ENCODE results near the gene HSDL1. TPM values are rescaled to one million over a fixed set of nuclear protein-coding genes. Genes with fewer than 3 reads are reported as not detected.
"Not testable (repeated sequence)": the region's sequence is repeated elsewhere in the genome, so short reads cannot be mapped to it uniquely, and the experiment has no call there.

HSDL1 gene
- polyA plus RNA-seq, 4 donors, result 7.1 to 18.7 (median 10.4) TPM

DNA sequence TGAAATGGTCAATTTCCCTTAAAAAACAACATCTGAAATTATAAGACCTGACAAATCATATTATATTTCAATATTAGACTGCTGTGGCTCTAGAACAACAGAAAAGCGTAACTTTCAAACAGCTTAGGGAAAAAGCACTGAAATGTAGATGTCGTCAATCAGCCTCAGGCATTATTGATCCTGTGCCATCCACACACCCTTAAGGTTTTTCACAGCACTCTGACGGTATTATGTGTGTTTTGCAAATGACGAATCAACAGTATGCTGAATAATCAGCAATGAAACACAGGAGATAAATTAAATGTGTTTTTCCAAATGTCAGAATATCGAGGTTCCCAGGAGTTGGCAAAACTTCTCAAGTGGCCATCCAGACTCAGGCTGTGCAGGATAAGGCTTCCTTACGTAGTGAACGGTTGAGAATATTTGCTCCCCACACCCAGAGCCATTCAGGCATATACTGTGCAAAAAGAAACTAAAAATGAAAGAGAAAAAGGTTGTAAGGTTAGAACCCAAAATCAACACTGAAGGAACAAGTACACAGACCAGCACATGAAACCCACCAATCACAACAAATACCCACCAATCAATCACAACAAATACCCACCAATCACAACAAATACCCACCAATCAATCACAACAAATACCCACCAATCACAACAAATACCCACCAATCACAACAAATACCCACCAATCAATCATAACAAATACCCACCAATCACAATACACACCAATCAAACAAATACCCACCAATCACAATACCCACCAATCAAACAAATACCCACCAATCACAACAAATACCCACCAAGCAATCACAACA, 20.5 kb downstream of the HSDL1 start:
- H3K4me1 ChIP-seq (ENCODE audit: control insufficient read depth in 3 of 3, insufficient read depth in 2 of 3, low read depth in 1 of 3, low read length in 2 of 3), result no peaks in the 10 kb centered on the region
- 82 to 90% (median 89%) methylated on average over 7 of the region's 7 CpGs for WGBS, 3 donors
- no peaks in the 10 kb centered on the region for H3K9me3 ChIP-seq (ENCODE audit: control insufficient read depth in 2 of 2, insufficient read depth in 1 of 2, low read depth in 1 of 2, low read length in 1 of 2)
- FAIRE-seq, result no peak
- DNase-seq, result no peak
- H3K27me3 ChIP-seq (ENCODE audit: control insufficient read depth in 3 of 3, insufficient read depth in 3 of 3, low read length in 3 of 3), result no peaks in the 10 kb centered on the region
- H3K36me3 ChIP-seq (ENCODE audit: control insufficient read depth in 3 of 3, insufficient read depth in 2 of 3, low read depth in 1 of 3, low read length in 3 of 3), result peaks cover 0 to 21% (median 0%) of the 10 kb centered on the region in 3 donors
- no peak overlapping the region for H3K4me3 ChIP-seq (ENCODE audit: low read depth in 1 of 3, low read length in 3 of 3)
- no peak overlapping the region for H3K27ac ChIP-seq (ENCODE audit: low read depth in 1 of 3, low read length in 2 of 3)

DNA sequence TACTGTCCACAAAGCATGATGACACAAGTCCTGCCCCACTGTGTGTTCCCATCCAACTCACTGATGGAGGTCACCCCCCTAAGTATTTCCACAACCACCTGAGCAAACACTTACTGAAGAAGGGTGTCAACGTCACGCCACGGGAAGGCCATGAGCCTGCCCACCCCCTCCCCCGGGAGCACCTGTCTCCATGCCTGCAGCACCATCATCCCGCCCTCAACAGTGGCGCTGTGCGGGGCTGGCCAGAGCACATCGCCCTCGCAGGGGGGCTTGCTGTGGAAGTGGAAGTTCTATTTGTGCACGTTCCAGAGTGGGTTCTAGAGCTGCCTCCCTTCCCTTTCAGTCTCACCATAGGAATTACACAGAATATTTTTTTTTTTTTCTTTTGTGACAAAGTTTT, 24.0 kb downstream of the HSDL1 start:
- Histone ChIP-seq H3K27ac (ENCODE audit: low read depth in 1 of 3, low read length in 2 of 3) (no peak overlapping the region), H3K9me3 (ENCODE audit: control insufficient read depth in 2 of 2, insufficient read depth in 1 of 2, low read depth in 1 of 2, low read length in 1 of 2) (no peaks in the 10 kb centered on the region), H3K4me1 (ENCODE audit: control insufficient read depth in 3 of 3, insufficient read depth in 2 of 3, low read depth in 1 of 3, low read length in 2 of 3) (peaks cover 0 to 6% (median 2%) of the 10 kb centered on the region in 3 donors), H3K27me3 (ENCODE audit: control insufficient read depth in 3 of 3, insufficient read depth in 3 of 3, low read length in 3 of 3) (no peaks in the 10 kb centered on the region), H3K36me3 (ENCODE audit: control insufficient read depth in 3 of 3, insufficient read depth in 2 of 3, low read depth in 1 of 3, low read length in 3 of 3) (peaks cover 0 to 8% (median 0%) of the 10 kb centered on the region in 3 donors), H3K4me3 (ENCODE audit: low read depth in 1 of 3, low read length in 3 of 3) (no peak overlapping the region)
- DNase-seq (no peak), FAIRE-seq (no peak)
- 87 to 89% (median 89%) methylated on average over 10 of the region's 10 CpGs for WGBS, 3 donors

DNA sequence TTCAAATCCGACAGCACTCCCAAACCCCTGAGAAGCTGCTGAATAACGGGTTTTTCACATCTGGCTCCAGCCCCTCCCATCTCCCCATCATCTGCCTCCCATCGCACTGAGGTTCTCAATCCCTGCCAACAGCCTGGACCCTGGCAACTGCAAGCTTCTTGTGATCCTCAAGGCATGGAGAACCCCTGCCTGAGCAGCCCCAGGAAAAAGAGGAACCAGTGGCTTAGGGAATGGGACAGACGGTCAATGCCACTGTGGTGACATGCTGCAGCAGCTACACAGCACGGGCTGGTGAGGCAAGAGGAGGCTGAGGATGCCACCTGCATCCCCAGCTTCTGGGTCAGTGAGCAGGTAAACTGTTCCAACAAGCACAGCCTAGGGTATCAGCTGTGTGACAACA, 25.0 kb downstream of the HSDL1 start:
- Histone ChIP-seq H3K4me1 (ENCODE audit: control insufficient read depth in 3 of 3, insufficient read depth in 2 of 3, low read depth in 1 of 3, low read length in 2 of 3) (peaks cover 4 to 8% (median 8%) of the 10 kb centered on the region in 3 donors), H3K27me3 (ENCODE audit: control insufficient read depth in 3 of 3, insufficient read depth in 3 of 3, low read length in 3 of 3) (no peaks in the 10 kb centered on the region), H3K9me3 (ENCODE audit: control insufficient read depth in 2 of 2, insufficient read depth in 1 of 2, low read depth in 1 of 2, low read length in 1 of 2) (no peaks in the 10 kb centered on the region), H3K4me3 (ENCODE audit: low read depth in 1 of 3, low read length in 3 of 3) (no peak overlapping the region), H3K27ac (ENCODE audit: low read depth in 1 of 3, low read length in 2 of 3) (no peak overlapping the region), H3K36me3 (ENCODE audit: control insufficient read depth in 3 of 3, insufficient read depth in 2 of 3, low read depth in 1 of 3, low read length in 3 of 3) (peaks cover 0 to 8% (median 0%) of the 10 kb centered on the region in 3 donors)
- 71 to 77% (median 72%) methylated on average over 5 of the region's 5 CpGs for WGBS, 3 donors
- FAIRE-seq, result no peak
- no peak for DNase-seq

DNA sequence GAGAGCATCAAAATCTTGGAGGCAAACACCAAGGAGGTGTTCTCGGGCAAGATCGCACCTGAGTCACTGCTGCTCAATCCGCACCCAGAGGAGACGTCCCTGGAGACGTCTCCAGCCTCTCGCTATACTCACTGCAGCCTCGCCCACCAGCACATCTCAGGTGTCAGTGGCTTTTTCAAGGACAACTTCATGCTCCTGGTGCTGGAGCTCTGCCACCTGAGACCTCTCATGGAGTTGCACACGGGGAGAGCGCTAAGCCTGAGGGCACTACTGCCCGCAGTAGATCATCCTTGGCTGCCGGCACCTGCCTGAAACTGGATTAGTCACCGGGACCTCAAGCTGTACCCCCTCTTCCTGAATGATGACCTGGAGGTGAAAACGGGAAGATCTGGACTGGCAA, 25.6 kb downstream of the HSDL1 start:
- H3K27me3 ChIP-seq (ENCODE audit: control insufficient read depth in 3 of 3, insufficient read depth in 3 of 3, low read length in 3 of 3), result no peaks in the 10 kb centered on the region
- FAIRE-seq (no peak), DNase-seq (no peak)
- 74 to 89% (median 83%) methylated on average over 13 of the region's 13 CpGs for WGBS, 3 donors
- no peak overlapping the region for H3K4me3 ChIP-seq (ENCODE audit: low read depth in 1 of 3, low read length in 3 of 3)
- H3K9me3 ChIP-seq (ENCODE audit: control insufficient read depth in 2 of 2, insufficient read depth in 1 of 2, low read depth in 1 of 2, low read length in 1 of 2), result no peaks in the 10 kb centered on the region
- H3K36me3 ChIP-seq (ENCODE audit: control insufficient read depth in 3 of 3, insufficient read depth in 2 of 3, low read depth in 1 of 3, low read length in 3 of 3), result peaks cover 0 to 6% (median 0%) of the 10 kb centered on the region in 3 donors
- no peak overlapping the region for H3K27ac ChIP-seq (ENCODE audit: low read depth in 1 of 3, low read length in 2 of 3)
- peaks cover 4 to 9% (median 8%) of the 10 kb centered on the region in 3 donors for H3K4me1 ChIP-seq (ENCODE audit: control insufficient read depth in 3 of 3, insufficient read depth in 2 of 3, low read depth in 1 of 3, low read length in 2 of 3)

DNA sequence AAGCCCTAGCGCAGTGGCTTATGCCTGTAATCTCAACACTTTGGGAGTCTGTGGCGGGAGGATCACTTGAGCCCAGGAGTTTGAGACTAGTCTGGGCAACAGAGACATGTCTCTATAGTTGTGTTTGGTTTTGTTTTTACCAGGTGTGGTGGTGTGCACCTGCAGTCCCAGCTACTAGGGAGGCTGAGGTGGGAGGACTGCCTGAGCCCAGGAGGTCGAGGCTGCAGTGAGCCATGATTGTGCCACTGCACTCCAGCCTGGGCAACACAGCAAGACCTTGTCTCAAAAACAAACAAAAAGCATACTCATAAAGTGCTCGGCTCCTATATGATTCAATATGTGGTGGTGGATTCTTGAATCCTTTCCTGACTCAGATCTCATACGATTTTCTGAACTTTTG, 26.7 kb downstream of the HSDL1 start:
- FAIRE-seq, result not testable (repeated sequence)
- 88 to 93% (median 88%) methylated on average over 5 of the region's 5 CpGs for WGBS, 3 donors

DNA sequence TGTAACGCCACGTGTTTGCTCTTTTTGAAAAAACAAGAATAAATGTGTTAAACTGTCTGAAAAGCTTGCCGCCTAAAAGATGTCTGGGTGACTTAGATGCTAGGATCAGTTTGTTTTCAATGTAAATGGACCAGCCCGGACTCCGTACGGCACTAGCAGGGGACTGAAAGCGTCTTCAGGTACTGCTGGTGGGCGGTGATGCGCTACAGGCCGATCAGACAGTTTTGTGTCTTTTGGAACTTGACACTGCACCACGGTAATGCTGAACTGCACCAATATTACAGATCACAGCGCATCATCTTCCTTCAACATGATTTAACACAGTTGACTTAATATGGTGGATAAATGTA, 27.5 kb downstream of the HSDL1 start:
- DNase-seq (peak in 1 of 2 donors; percentile 74), FAIRE-seq (no peak)
- H3K4me1 ChIP-seq (ENCODE audit: control insufficient read depth in 3 of 3, insufficient read depth in 2 of 3, low read depth in 1 of 3, low read length in 2 of 3), result peaks cover 4 to 9% (median 8%) of the 10 kb centered on the region in 3 donors
- WGBS, 3 donors, result 6 to 9% (median 8%) methylated on average over 12 of the region's 12 CpGs
- no peaks in the 10 kb centered on the region for H3K9me3 ChIP-seq (ENCODE audit: control insufficient read depth in 2 of 2, insufficient read depth in 1 of 2, low read depth in 1 of 2, low read length in 1 of 2)
- H3K27ac ChIP-seq (ENCODE audit: low read depth in 1 of 3, low read length in 2 of 3), result peak overlapping the region in 2 of 3 donors; percentile 90 to 94
- peaks cover 0 to 4% (median 0%) of the 10 kb centered on the region in 3 donors for H3K36me3 ChIP-seq (ENCODE audit: control insufficient read depth in 3 of 3, insufficient read depth in 2 of 3, low read depth in 1 of 3, low read length in 3 of 3)
- H3K4me3 ChIP-seq (ENCODE audit: low read depth in 1 of 3, low read length in 3 of 3), result peak overlapping the region; percentile 86 to 99 (median 91)
- no peaks in the 10 kb centered on the region for H3K27me3 ChIP-seq (ENCODE audit: control insufficient read depth in 3 of 3, insufficient read depth in 3 of 3, low read length in 3 of 3)

More for the DNA sequence above, 26.7 kb downstream of the HSDL1 start:
- not testable (repeated sequence) for H3K36me3 ChIP-seq (ENCODE audit: control insufficient read depth in 3 of 3, insufficient read depth in 2 of 3, low read depth in 1 of 3, low read length in 3 of 3); DNase-seq; H3K4me3 ChIP-seq (ENCODE audit: low read depth in 1 of 3, low read length in 3 of 3); H3K27ac ChIP-seq (ENCODE audit: low read depth in 1 of 3, low read length in 2 of 3); H3K27me3 ChIP-seq (ENCODE audit: control insufficient read depth in 3 of 3, insufficient read depth in 3 of 3, low read length in 3 of 3); H3K9me3 ChIP-seq (ENCODE audit: control insufficient read depth in 2 of 2, insufficient read depth in 1 of 2, low read depth in 1 of 2, low read length in 1 of 2); H3K4me1 ChIP-seq (ENCODE audit: control insufficient read depth in 3 of 3, insufficient read depth in 2 of 3, low read depth in 1 of 3, low read length in 2 of 3)

DNA sequence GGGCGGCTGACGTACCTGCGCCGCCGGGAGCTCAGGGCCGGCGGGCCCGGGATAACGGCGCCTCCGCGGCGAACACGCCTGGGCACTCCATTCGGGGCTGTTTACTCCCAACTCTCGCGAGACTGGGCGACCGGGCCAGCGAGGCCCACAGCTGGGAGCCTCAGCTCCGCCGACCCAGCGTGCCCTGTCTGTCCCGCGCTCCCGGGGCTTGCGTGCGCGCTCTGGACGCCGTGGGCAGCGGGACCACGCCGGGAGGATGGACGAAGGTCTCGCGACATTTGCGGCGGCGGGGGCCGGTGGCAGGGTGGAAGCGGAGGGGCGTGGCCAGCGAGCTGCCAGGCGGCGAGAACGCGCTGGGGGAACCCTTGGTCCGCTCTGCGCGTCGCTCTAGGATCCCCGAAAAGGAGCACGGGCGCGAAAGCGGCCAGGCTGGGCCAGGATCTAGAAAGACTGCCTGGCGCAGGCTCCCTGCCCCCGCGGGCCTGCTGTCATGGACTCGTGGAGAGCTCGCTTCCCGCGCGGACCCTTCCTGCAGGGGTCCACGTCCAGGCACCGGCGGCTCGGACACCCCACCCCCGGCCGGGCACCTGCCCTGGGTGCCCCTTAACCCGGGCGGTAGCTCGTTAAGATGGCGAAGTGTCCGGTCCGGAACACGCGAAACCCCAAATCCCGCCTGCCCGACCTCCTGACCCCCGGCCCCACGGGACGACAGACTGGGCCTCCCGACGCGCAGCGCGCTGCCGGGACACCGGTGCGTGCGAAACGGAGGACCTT, 28.1 kb downstream of the HSDL1 start, which contains the start of gene MBTPS1:
TSS of gene MBTPS1 (minus strand) at position 223 of the 774 bp plus-strand sequence. CDS start 15,159 bp downstream, outside the sequence.
- H3K9me3 ChIP-seq (ENCODE audit: control insufficient read depth in 2 of 2, insufficient read depth in 1 of 2, low read depth in 1 of 2, low read length in 1 of 2), result no peaks in the 10 kb centered on the region
- no peaks in the 10 kb centered on the region for H3K27me3 ChIP-seq (ENCODE audit: control insufficient read depth in 3 of 3, insufficient read depth in 3 of 3, low read length in 3 of 3)
- peak within 1 kb of the TSS; percentile 86 to 99 (median 91) for H3K4me3 ChIP-seq (ENCODE audit: low read depth in 1 of 3, low read length in 3 of 3)
- DNase-seq (peak; percentile 98 to 99), FAIRE-seq (no peak)
- H3K27ac ChIP-seq (ENCODE audit: low read depth in 1 of 3, low read length in 2 of 3), result peak within 1 kb of the TSS; percentile 68 to 94 (median 90)
- 0% methylated on average over 89 to 94 of the region's 94 CpGs for WGBS, 3 donors
- H3K36me3 ChIP-seq (ENCODE audit: control insufficient read depth in 3 of 3, insufficient read depth in 2 of 3, low read depth in 1 of 3, low read length in 3 of 3), result peaks cover 0 to 2% (median 0%) of the 10 kb centered on the region in 3 donors
- H3K4me1 ChIP-seq (ENCODE audit: control insufficient read depth in 3 of 3, insufficient read depth in 2 of 3, low read depth in 1 of 3, low read length in 2 of 3), result peaks cover 4 to 9% (median 8%) of the 10 kb centered on the region in 3 donors

DNA sequence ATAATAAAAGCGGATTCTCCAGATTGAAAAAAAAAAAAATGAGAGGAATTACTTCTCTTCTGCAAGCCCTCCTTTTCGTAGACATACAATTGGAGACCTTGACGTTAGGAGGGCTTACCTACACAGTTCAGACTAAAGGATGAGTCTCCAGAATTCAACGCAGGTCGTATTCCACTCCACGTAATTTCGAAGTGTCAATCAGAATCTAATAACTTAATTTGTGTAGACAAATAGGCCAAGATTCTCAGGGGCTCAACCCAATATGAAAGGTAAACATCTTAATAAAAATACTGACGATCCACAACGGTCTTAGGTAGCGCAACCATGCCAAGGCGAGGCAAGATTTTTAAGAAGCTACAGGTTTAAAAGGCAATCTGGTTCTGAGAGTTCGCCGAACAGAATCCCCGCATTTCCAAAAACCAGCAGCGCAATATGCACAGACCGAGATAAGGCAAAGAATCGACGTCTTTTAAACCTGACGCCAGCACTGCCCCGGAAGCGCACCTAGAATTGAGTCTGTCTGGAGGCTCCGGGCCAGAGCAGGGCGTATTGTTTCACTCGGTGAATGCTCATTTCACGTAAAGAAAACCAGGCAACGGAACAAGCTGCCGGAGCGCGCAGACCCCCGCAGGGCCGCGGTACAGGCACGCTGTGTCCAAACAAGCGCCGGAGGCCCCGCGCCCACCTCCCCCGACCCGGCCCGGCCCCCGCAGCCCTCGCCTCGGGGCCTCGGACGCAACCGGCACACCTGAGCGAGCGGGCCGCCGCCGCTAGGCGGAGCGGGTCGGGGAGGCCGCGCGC, 28.9 kb downstream of the HSDL1 start:
- FAIRE-seq, result no peak
- WGBS, 3 donors, result 1% methylated on average over 38 to 57 of the region's 57 CpGs
- Histone ChIP-seq H3K27me3 (ENCODE audit: control insufficient read depth in 3 of 3, insufficient read depth in 3 of 3, low read length in 3 of 3) (no peaks in the 10 kb centered on the region), H3K9me3 (ENCODE audit: control insufficient read depth in 2 of 2, insufficient read depth in 1 of 2, low read depth in 1 of 2, low read length in 1 of 2) (no peaks in the 10 kb centered on the region), H3K36me3 (ENCODE audit: control insufficient read depth in 3 of 3, insufficient read depth in 2 of 3, low read depth in 1 of 3, low read length in 3 of 3) (peaks cover 0 to 2% (median 0%) of the 10 kb centered on the region in 3 donors), H3K4me1 (ENCODE audit: control insufficient read depth in 3 of 3, insufficient read depth in 2 of 3, low read depth in 1 of 3, low read length in 2 of 3) (peaks cover 4 to 9% (median 8%) of the 10 kb centered on the region in 3 donors), H3K27ac (ENCODE audit: low read depth in 1 of 3, low read length in 2 of 3) (peak overlapping the region; percentile 68 to 94 (median 85)), H3K4me3 (ENCODE audit: low read depth in 1 of 3, low read length in 3 of 3) (peak overlapping the region; percentile 86 to 99 (median 91))
- DNase-seq, result peak in 1 of 2 donors; percentile 65
